HCT116 (cell line): Measurements from ENCODE around the gene C1orf141.

Source experiments
- CBX3 ChIP-seq: IDR thresholded peaks from 2 replicates; pipeline ENCODE4 v1.6.1; 2012; ENCODE audit warnings: low read depth
- EZH2 ChIP-seq: fragments of 200-600 bp; sonication (generic); IDR thresholded peaks from 2 replicates; pipeline ENCODE4 v1.6.1; 2017; ENCODE audit warnings: antibody characterized with exemption, mixed run types
- EZH2phosphoT487 ChIP-seq: fragments of 200-600 bp; IDR thresholded peaks from 2 replicates; pipeline ENCODE4 v1.6.1; 2018; ENCODE audit warnings: antibody characterized with exemption, borderline replicate concordance
- JUND ChIP-seq: IDR thresholded peaks from 2 replicates; pipeline ENCODE4 v1.6.1; 2012
- POLR2A ChIP-seq: IDR thresholded peaks from 2 replicates; pipeline ENCODE4 v1.7.0; 2011; ENCODE audit warnings: borderline replicate concordance; ENCODE audit not compliant: insufficient read depth, insufficient read length; ENCODE audit errors: extremely low read depth
- POLR2AphosphoS5 ChIP-seq: IDR thresholded peaks from 2 replicates; pipeline ENCODE4 v1.6.1; 2011; ENCODE audit warnings: mild to moderate bottlenecking, low read depth, low read length, moderate library complexity
- SIN3A ChIP-seq: IDR thresholded peaks from 2 replicates; pipeline ENCODE4 v1.6.1; 2012; ENCODE audit warnings: low read depth
- SRF ChIP-seq: IDR thresholded peaks from 2 replicates; pipeline ENCODE4 v1.6.1; 2012; ENCODE audit warnings: low read depth
- TCF7L2 ChIP-seq: IDR thresholded peaks from 2 replicates; pipeline ENCODE4 v1.7.0; 2011; ENCODE audit warnings: borderline replicate concordance, inconsistent platforms; ENCODE audit not compliant: insufficient read depth, insufficient read length; ENCODE audit errors: extremely low read depth
- TF ChIP-seq, protein P1 (sequence below), 3 experiments: fragments of 200-600 bp in 1 of 3; sonication (generic) in 1 of 3; IDR thresholded peaks in 2 of 3; conservative IDR thresholded peaks in 1 of 3; 2 replicates each; pipeline ENCODE4 v1.5.1; 2012 to 2017; ENCODE audit warnings: low read depth in 2 of 3, low read length in 2 of 3, antibody characterized with exemption in 1 of 3, borderline replicate concordance in 1 of 3, control low read depth in 1 of 3, mild to moderate bottlenecking in 1 of 3, mixed read lengths in 1 of 3, mixed run types in 1 of 3, moderate library complexity in 1 of 3; ENCODE audit not compliant: insufficient read depth in 1 of 3
- TF ChIP-seq, protein P2 (sequence below): IDR thresholded peaks from 2 replicates; pipeline ENCODE4 v1.6.1; 2012; ENCODE audit warnings: low read depth
- TF ChIP-seq, protein P3 (sequence below): IDR thresholded peaks from 2 replicates; pipeline ENCODE4 v1.6.1; 2012
- TF ChIP-seq, protein P4 (sequence below): IDR thresholded peaks from 2 replicates; pipeline ENCODE4 v1.6.1; 2012

DNA sequence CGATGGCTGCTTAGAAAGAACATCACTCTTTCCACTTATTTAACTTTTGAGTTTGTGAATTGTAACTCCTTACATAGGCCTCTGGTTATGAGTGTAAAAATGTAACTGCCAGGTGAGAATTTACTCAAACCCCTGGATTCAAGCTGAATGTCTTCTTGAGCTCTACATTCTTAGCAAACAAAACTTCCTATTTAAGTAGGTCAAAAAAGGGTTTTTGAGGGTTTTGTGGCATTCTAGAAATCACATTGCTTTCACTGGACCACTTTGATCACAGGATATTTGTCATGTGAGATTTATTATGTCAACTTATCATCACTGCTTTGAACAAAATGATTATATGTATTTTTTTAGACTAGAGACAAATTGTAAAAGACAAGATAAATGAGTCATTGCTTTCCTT lies 37.2 kb upstream of the C1orf141 start:
- TF ChIP-seq, protein P1, sequence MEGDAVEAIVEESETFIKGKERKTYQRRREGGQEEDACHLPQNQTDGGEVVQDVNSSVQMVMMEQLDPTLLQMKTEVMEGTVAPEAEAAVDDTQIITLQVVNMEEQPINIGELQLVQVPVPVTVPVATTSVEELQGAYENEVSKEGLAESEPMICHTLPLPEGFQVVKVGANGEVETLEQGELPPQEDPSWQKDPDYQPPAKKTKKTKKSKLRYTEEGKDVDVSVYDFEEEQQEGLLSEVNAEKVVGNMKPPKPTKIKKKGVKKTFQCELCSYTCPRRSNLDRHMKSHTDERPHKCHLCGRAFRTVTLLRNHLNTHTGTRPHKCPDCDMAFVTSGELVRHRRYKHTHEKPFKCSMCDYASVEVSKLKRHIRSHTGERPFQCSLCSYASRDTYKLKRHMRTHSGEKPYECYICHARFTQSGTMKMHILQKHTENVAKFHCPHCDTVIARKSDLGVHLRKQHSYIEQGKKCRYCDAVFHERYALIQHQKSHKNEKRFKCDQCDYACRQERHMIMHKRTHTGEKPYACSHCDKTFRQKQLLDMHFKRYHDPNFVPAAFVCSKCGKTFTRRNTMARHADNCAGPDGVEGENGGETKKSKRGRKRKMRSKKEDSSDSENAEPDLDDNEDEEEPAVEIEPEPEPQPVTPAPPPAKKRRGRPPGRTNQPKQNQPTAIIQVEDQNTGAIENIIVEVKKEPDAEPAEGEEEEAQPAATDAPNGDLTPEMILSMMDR (IDR thresholded peaks at IDR 0.05 in 2 of 3, conservative IDR thresholded peaks at IDR 0.05 in 1 of 3; ENCODE audit: borderline replicate concordance in 1 of 3, insufficient read depth in 1 of 3, low read depth in 2 of 3, low read length in 2 of 3) = no peak
- TF ChIP-seq SRF (no peak), EZH2phosphoT487 (no peak), JUND (no peak), EZH2 (no peak), POLR2A (no peak), TCF7L2 (no peak), SIN3A (no peak), POLR2AphosphoS5 (no peak), CBX3 (no peak)
- TF ChIP-seq, protein P2, sequence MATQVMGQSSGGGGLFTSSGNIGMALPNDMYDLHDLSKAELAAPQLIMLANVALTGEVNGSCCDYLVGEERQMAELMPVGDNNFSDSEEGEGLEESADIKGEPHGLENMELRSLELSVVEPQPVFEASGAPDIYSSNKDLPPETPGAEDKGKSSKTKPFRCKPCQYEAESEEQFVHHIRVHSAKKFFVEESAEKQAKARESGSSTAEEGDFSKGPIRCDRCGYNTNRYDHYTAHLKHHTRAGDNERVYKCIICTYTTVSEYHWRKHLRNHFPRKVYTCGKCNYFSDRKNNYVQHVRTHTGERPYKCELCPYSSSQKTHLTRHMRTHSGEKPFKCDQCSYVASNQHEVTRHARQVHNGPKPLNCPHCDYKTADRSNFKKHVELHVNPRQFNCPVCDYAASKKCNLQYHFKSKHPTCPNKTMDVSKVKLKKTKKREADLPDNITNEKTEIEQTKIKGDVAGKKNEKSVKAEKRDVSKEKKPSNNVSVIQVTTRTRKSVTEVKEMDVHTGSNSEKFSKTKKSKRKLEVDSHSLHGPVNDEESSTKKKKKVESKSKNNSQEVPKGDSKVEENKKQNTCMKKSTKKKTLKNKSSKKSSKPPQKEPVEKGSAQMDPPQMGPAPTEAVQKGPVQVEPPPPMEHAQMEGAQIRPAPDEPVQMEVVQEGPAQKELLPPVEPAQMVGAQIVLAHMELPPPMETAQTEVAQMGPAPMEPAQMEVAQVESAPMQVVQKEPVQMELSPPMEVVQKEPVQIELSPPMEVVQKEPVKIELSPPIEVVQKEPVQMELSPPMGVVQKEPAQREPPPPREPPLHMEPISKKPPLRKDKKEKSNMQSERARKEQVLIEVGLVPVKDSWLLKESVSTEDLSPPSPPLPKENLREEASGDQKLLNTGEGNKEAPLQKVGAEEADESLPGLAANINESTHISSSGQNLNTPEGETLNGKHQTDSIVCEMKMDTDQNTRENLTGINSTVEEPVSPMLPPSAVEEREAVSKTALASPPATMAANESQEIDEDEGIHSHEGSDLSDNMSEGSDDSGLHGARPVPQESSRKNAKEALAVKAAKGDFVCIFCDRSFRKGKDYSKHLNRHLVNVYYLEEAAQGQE = no peak
- TF ChIP-seq, protein P3, sequence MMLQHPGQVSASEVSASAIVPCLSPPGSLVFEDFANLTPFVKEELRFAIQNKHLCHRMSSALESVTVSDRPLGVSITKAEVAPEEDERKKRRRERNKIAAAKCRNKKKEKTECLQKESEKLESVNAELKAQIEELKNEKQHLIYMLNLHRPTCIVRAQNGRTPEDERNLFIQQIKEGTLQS = no peak
- TF ChIP-seq, protein P4, sequence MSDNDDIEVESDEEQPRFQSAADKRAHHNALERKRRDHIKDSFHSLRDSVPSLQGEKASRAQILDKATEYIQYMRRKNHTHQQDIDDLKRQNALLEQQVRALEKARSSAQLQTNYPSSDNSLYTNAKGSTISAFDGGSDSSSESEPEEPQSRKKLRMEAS = no peak
